GM21619 (cell line): ENCODE data around the gene CRIP3.
"Not testable (repeated sequence)": the region's sequence is repeated elsewhere in the genome, so short reads cannot be mapped to it uniquely, and the experiment has no call there.

Source experiments
- ATAC-seq: cut with Tn5 transposase; IDR thresholded peaks from one replicate; pipeline ENCODE4 v1.9.1; 2021; ENCODE audit not compliant: unreplicated experiment

CRIP3 gene

DNA sequence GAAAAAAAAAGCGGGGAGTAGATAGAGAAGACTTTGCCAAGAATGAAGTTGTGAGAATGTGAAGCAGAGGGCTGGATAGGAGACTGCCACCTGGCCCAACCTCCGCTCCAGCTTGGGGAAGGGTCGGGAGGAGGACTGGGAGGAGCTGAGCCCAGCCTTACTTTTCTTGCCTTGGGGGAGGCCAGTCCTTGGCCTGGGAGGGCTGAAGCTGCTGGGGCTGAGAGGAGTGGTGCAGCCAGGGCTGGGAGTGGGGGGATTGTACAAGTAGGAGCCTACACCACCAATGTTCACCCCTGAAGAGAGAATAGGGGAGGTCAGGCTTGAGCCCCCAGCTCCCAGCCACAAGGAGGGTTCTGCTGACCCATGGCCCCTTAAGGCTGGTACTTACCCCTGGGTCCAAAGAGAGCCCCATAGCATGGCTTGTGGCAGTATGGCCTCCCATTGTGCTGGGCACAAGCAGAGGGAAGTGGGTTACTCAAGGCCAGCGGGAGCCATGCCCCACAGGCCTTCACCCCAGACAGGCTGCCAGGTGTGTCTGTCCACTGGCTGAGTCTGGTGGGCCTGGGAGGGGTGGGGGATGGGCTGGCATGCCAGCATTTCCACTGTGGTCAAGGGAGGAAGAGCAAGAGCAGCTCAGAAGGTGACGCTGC lies 1.1 kb downstream of the CRIP3 start:
- ATAC-seq = no peak

GRCh38 chr6:43306086-43306485 lies 2.5 kb downstream of the CRIP3 start:
- ATAC-seq = no peak

- no peak for ATAC-seq
Observed at GRCh38 chr6:43304882-43305281, 3.7 kb downstream of the CRIP3 start.

DNA sequence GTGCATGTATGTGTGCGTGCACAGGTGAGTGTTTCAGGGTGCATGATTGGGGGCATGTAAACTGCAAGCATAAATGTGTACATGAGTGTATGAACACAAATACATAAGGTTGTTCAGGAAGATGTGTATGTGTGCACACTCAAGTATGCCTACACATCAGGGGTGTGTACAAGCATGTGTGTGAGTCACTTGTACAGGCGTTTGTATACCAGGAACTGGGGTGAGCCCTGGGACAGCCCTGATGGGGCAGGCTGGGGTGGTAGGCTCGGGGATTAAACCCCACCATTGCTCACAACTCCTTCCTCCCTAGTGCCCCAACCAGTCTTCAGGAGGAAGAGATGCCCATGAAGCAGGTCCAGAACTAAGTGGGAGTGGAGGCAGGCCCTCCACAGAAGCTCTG lies 4.3 kb downstream of the CRIP3 start:
- ATAC-seq = no peak

DNA sequence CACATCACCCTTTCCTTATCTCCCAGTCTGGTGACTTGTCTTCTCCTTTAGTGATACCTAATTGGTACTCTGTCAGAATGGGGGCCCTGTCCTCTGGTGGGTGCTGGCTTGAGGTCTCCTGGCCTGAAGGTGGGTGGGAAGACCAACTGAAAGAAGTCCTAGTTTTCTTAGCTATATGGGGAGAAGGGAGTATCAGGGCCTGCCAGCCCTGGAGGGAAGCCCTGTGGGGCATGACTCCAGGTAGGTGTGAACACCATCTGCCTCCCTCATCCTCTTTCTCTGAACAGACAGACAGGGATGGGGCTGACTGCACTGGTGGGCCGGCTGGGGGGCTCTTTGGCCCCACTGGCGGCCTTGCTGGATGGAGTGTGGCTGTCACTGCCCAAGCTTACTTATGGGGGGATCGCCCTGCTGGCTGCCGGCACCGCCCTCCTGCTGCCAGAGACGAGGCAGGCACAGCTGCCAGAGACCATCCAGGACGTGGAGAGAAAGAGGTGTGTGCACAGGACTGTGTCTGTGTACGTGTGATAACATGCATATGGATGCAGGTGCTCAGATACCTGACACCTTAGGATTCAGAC lies 4.8 kb downstream of the CRIP3 start:
- no peak for ATAC-seq

DNA sequence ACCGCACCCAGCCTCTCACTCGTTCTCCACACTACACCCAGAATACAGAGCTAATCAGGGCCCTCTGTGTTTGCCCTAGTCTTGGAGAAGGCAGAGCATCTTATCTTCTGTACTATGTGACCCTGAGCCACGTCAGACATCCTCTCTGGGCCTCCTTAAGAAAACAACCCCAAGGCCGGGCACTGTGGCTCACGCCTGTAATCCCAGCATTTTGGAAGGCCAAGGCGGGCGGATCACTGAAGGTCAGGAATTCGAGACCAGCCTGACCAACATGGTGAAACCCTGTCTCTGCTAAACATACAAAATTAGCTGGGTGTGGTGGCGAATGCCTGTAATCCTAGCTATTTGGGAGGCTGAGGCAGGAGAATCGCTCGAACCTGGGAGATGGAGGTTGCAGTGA lies 5.6 kb downstream of the CRIP3 start:
- ATAC-seq = not testable (repeated sequence)

- ATAC-seq = no peak
Observed at GRCh38 chr6:43302126-43302525, 6.5 kb downstream of the CRIP3 start.

GRCh38 chr6:43301081-43301870 lies 7.3 kb downstream of the CRIP3 start:
- no peak for ATAC-seq

DNA sequence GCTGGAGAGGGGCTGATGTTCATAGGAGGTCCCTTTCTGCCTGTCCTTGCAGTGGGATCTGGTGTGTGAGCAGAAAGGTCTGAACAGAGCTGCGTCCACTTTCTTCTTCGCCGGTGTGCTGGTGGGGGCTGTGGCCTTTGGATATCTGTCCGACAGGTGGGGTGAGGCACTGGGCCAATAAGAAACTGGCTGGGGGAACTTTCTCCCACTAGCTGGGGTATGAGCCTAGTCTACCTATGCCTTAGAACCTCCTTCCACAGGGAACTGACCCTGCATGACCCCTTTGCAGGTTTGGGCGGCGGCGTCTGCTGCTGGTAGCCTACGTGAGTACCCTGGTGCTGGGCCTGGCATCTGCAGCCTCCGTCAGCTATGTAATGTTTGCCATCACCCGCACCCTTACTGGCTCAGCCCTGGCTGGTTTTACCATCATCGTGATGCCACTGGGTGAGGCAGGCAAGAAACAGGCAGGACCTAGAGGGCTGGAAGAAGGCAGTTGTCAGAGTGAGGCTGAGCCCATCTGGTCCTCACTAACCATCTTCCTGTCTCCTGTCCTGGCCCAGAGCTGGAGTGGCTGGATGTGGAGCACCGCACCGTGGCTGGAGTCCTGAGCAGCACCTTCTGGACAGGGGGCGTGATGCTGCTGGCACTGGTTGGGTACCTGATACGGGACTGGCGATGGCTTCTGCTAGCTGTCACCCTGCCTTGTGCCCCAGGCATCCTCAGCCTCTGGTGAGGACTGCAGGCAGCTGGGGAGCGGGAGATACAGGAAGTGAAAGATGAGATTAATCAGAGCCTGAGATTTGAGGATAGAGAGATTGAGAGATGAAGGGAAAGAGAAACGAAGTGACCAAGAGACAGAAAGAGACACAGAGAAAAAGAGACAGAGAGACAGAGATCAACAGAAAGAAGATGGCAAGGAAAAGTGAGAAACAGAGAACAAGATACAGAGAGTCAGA lies 9.0 kb downstream of the CRIP3 start:
- no peak for ATAC-seq

DNA sequence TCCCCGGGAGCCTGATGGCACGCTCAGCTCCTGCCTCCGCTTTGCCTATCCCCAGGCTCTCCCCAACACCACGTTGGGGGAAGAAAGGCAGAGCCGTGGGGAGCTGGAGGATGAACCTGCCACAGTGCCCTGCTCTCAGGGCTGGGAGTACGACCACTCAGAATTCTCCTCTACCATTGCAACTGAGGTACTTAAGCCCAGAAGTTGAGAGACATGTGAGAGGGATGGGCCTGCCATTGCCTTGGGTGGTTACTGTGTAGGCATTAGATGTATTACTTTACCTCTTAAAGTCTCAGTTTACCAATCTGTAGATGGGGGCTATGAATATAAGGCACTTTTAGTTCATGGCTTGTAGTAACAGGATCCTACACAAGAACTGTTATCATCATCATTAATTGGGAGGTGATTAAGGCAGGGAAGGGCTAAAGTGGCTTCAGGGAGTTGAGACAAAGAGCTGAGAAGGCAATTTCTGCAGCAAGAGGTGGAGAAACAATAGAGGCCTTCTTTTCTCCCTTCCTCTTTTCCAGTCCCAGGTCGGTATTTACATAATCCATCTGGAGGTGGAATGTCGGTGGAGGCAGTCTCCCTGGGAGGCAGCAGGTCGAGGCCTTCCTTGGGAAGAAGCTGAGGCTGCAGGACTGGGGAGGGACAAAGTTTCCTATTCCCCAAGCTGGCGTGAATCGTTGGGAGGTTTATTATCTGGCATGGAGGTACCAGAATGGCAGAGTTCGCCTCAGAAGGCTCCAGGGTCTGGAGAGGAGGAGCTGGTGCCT lies 9.9 kb downstream of the CRIP3 start:
- no peak for ATAC-seq

GRCh38 chr6:43297644-43298564 lies 10.7 kb downstream of the CRIP3 start, which contains the start of gene SLC22A7:
Gene SLC22A7 (plus strand): TSS chr6:43298260. CDS start chr6:43298359, 99 bp downstream.
- no peak for ATAC-seq

DNA sequence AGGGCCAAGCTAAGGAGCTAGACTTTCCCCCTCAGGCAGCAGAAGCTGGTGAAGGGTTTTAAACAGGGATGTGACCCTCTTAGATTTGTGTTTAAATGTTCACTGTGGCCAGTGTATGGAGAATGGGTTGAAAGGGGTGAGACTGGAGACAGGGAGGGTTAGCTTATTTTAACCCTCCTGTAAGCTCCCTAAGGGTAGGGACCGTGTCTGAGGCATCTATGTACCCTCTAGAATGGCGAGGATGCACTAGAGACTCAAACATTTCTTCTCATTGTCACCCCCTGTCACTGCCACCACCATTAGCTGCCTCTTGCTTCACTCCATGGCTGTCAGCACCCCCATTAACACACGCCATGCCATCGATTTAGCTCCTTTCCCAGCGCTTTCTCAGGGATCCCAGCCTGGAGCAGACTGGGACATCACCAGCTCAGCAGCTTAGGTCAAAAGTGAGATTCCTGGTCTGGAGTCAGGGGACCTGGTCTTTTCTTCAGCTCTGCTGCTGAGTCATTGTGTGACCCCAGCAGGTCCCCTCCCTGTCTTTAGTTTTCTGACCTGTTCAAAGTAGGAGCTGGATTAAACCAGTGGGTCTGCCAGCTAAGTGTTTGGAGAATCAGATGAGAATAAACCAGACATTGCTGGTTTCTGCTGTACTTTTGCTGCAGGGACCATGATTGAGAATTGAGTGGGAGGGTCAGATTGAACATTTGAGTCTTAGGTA lies 11.7 kb downstream of the CRIP3 start:
- no peak for ATAC-seq

GRCh38 chr6:43295456-43295855 lies 13.2 kb downstream of the CRIP3 start:
- ATAC-seq = no peak

DNA sequence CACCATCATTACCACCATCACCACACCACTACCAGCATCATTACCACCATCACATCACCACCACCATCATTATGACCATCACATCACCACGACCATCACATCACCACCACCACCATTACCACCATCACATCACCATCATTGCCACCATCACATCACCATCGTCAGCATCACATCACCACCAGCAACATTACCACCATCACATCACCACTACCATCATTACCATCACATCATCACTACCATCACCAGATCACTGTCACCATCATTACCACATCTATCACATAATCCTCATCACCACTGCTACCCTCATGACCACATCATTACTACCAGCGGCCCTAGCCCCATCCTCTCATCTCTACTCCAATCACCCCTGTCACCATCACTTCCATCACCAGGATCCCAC lies 14.1 kb downstream of the CRIP3 start:
- ATAC-seq = no peak

DNA sequence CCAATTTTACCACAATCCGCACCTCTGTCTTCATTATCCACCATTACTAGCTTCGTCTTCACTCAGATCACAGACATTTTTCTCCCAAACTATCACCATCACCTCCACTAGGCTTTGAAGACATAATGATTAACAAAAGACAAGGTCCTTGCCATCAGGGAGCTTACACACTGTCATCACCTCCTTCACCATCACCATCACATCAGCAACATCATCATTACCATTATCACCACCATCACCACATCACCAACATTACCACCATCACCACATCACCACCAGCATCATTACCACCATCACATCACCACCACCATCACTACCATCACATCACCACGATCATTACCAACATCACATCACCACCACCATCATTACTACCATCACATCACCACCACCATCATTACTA lies 14.9 kb downstream of the CRIP3 start:
- no peak for ATAC-seq

- no peak for ATAC-seq
Observed at GRCh38 chr6:43292763-43293318, 15.8 kb downstream of the CRIP3 start.

DNA sequence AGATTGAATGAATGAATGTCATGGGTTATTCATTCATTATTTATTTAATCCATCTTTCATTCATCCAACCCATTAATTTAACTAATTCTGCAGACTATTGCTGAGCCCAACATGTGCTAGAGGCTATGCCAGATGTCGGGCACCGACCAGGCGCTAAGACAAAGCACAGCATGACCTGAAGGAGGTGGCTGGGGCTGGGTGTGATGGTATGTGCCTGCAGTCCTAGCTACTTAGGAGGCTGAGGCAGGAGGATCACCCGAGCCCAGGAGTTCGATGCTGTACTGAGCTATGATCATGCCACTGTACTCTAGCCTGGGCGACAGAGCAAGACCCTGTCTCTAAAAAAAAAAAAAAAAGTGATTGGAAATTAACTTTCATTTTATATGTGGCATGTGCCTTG lies 16.3 kb downstream of the CRIP3 start:
- ATAC-seq = no peak

- no peak for ATAC-seq
Observed at GRCh38 chr6:43291708-43292107, 16.9 kb downstream of the CRIP3 start.
